Neuronal stem cell (in vitro differentiated cells): ENCODE results near the gene MAPKAP1.
A peak's percentile ranks its signal among the peaks of the same experiment; 100 is the strongest.

Experiments
- DNase-seq: peaks from one replicate; pipeline ENCODE4 v3.0.0-alpha.2; 2013; ENCODE audit warnings: low spot score
- H2AFZ ChIP-seq: one replicate; pipeline ENCODE4 v1.6.1; 2013; ENCODE audit warnings: mild to moderate bottlenecking, low read length, inconsistent platforms
- H2AK5ac ChIP-seq: 2 replicates; pipeline ENCODE4 v1.6.1; 2013; ENCODE audit warnings: low read depth, mild to moderate bottlenecking, inconsistent platforms, low read length, moderate library complexity, mixed read lengths
- H2BK120ac ChIP-seq: 2 replicates; pipeline ENCODE4 v1.6.1; 2013; ENCODE audit warnings: low read depth, mild to moderate bottlenecking, inconsistent platforms, low read length, moderate library complexity, mixed read lengths
- H2BK12ac ChIP-seq: one replicate; pipeline ENCODE4 v1.6.1; 2013; ENCODE audit warnings: low read length, inconsistent platforms
- H2BK15ac ChIP-seq: 2 replicates; pipeline ENCODE4 v1.6.1; 2013; ENCODE audit warnings: mild to moderate bottlenecking, low read length, inconsistent platforms, mixed read lengths
- H2BK5ac ChIP-seq: one replicate; pipeline ENCODE4 v1.6.1; 2013; ENCODE audit warnings: inconsistent platforms, mild to moderate bottlenecking, low read length, moderate library complexity
- H3K14ac ChIP-seq: one replicate; pipeline ENCODE4 v1.6.1; 2013; ENCODE audit warnings: low read length, inconsistent platforms
- H3K18ac ChIP-seq: 2 replicates; pipeline ENCODE4 v1.6.1; 2013; ENCODE audit warnings: low read length, inconsistent platforms
- H3K23ac ChIP-seq: 2 replicates; pipeline ENCODE4 v1.6.1; 2013; ENCODE audit warnings: low read depth, mild to moderate bottlenecking, mixed read lengths, low read length, inconsistent platforms; ENCODE audit not compliant: poor library complexity
- H3K27ac ChIP-seq: replicated peaks from 3 replicates; pipeline ENCODE4 v1.5.1; 2013; ENCODE audit warnings: low read length, inconsistent platforms
- H3K27me3 ChIP-seq, 3 experiments: 2 replicates each; pipeline ENCODE4 v1.6.1; 2013; ENCODE audit warnings: low read length in 3 of 3, mild to moderate bottlenecking in 2 of 3, inconsistent platforms in 1 of 3, low read depth in 1 of 3, mixed read lengths in 1 of 3, moderate library complexity in 1 of 3; ENCODE audit not compliant: control insufficient read depth in 3 of 3, insufficient read depth in 3 of 3
- H3K36me3 ChIP-seq, 2 donors: replicated peaks in 1 of 2; 2 replicates each; pipeline ENCODE4 v1.6.1; 2013; ENCODE audit warnings: low read length in 2 of 2; ENCODE audit not compliant: control insufficient read depth in 2 of 2, insufficient read depth in 2 of 2
- H3K4ac ChIP-seq: 2 replicates; pipeline ENCODE4 v1.6.1; 2013; ENCODE audit warnings: inconsistent platforms, mild to moderate bottlenecking, low read length, moderate library complexity
- H3K4me1 ChIP-seq, 2 donors: 1 replicate in 1 of 2; 2 replicates in 1 of 2; pipeline ENCODE4 v1.6.1; 2013; ENCODE audit warnings: low read length in 2 of 2, low read depth in 1 of 2; ENCODE audit not compliant: control insufficient read depth in 2 of 2, insufficient read depth in 1 of 2
- H3K4me2 ChIP-seq: one replicate; pipeline ENCODE4 v1.6.1; 2013; ENCODE audit warnings: mild to moderate bottlenecking, low read length, inconsistent platforms; ENCODE audit not compliant: insufficient read depth, poor library complexity, severe bottlenecking
- H3K4me3 ChIP-seq, 2 donors: 2 replicates each; pipeline ENCODE4 v1.5.1; 2013; ENCODE audit warnings: low read length in 2 of 2, mild to moderate bottlenecking in 2 of 2, inconsistent platforms in 1 of 2, moderate library complexity in 1 of 2
- H3K79me1 ChIP-seq: one replicate; pipeline ENCODE4 v1.6.1; 2013; ENCODE audit warnings: low read depth, mild to moderate bottlenecking, inconsistent platforms, low read length, moderate library complexity
- H3K9ac ChIP-seq: one replicate; pipeline ENCODE4 v1.6.1; 2013; ENCODE audit warnings: mild to moderate bottlenecking, low read depth, low read length, inconsistent platforms; ENCODE audit not compliant: poor library complexity
- H3K9me3 ChIP-seq, 2 donors: replicated peaks in 1 of 2; 2 replicates each; pipeline versions ENCODE3 to v1.6.1; 2013; ENCODE audit warnings: low read length in 2 of 2, mild to moderate bottlenecking in 2 of 2, inconsistent platforms in 1 of 2, low read depth in 1 of 2, mixed read lengths in 1 of 2, moderate library complexity in 1 of 2; ENCODE audit not compliant: control insufficient read depth in 2 of 2, insufficient read depth in 1 of 2
- H4K8ac ChIP-seq: one replicate; pipeline ENCODE4 v1.6.1; 2013; ENCODE audit warnings: low read depth, mild to moderate bottlenecking, inconsistent platforms, low read length, moderate library complexity
- H4K91ac ChIP-seq: one replicate; pipeline ENCODE4 v1.6.1; 2013; ENCODE audit warnings: low read length, low read depth, mild to moderate bottlenecking, inconsistent platforms; ENCODE audit not compliant: poor library complexity
- WGBS, 2 donors: extraction: QIAGEN DNeasy Blood & Tissue Kit; methylation state at CpG; one replicate each; pipeline ENCODE4 v1.1.7; 2013; ENCODE audit warnings: missing lambda C conversion rate in 2 of 2, mixed read lengths in 1 of 2; ENCODE audit not compliant: insufficient read length in 2 of 2, insufficient replicate concordance in 1 of 2; ENCODE audit errors: extremely low coverage in 2 of 2; 5-methylcytosine and 5-hydroxymethylcytosine counted together

The MAPKAP1 gene

GRCh38 chr9:125437771-125438221 is 269.2 kb downstream of the MAPKAP1 start:
- H3K36me3 ChIP-seq: peaks cover 3 to 15% of the 10 kb centered on the region in 2 donors
- peak overlapping the region; percentile 32 for H3K18ac ChIP-seq
- peak overlapping the region; percentile 8 for H3K23ac ChIP-seq
- peak overlapping the region in 1 of 2 donors; percentile 8 for H3K4me3 ChIP-seq
- no CpG with 5 or more reads among the region's 15 CpGs for WGBS, 2 donors
- H3K14ac ChIP-seq: no peak overlapping the region
- DNase-seq: no peak
- no peak overlapping the region for H3K4me2 ChIP-seq
- H4K91ac ChIP-seq: no peak overlapping the region
- no peak overlapping the region for H2BK120ac ChIP-seq
- no peaks in the 10 kb centered on the region for H3K79me1 ChIP-seq
- no peak overlapping the region for H4K8ac ChIP-seq
- H2BK15ac ChIP-seq: no peak overlapping the region
- no peak overlapping the region for H3K4ac ChIP-seq
- H3K27me3 ChIP-seq: no peaks in the 10 kb centered on the region
- H3K9ac ChIP-seq: no peak overlapping the region
- no peak overlapping the region for H2BK12ac ChIP-seq
- H2AK5ac ChIP-seq: no peak overlapping the region
- H3K4me1 ChIP-seq: peaks cover 3 to 11% of the 10 kb centered on the region in 2 donors
- no peak overlapping the region for H2AFZ ChIP-seq
- no peak overlapping the region for H3K27ac ChIP-seq
- H2BK5ac ChIP-seq: no peak overlapping the region
- peaks cover 0 to 1% of the 10 kb centered on the region in 2 donors for H3K9me3 ChIP-seq

- H3K4me1 ChIP-seq: peaks cover 7 to 11% of the 10 kb centered on the region in 2 donors
- no peak overlapping the region for H2BK5ac ChIP-seq
- peak overlapping the region; percentile 30 for H3K4ac ChIP-seq
- H3K27ac ChIP-seq: no peak overlapping the region
- H3K18ac ChIP-seq: peak overlapping the region; percentile 35
- no peaks in the 10 kb centered on the region for H3K79me1 ChIP-seq
- DNase-seq: no peak
- no peak overlapping the region for H3K14ac ChIP-seq
- peaks cover 3 to 15% of the 10 kb centered on the region in 2 donors for H3K36me3 ChIP-seq
- no peak overlapping the region for H2AFZ ChIP-seq
- no peak overlapping the region for H3K4me2 ChIP-seq
- H3K9me3 ChIP-seq: peaks cover 0 to 1% of the 10 kb centered on the region in 2 donors
- WGBS, 2 donors: no CpG with 5 or more reads among the region's 24 CpGs
- peak overlapping the region; percentile 59 for H3K23ac ChIP-seq
- no peak overlapping the region for H2BK12ac ChIP-seq
- H3K27me3 ChIP-seq: no peaks in the 10 kb centered on the region
- H2BK120ac ChIP-seq: no peak overlapping the region
- H3K4me3 ChIP-seq: no peak overlapping the region
- no peak overlapping the region for H2BK15ac ChIP-seq
- H2AK5ac ChIP-seq: peak overlapping the region; percentile 77
- H4K8ac ChIP-seq: no peak overlapping the region
- no peak overlapping the region for H4K91ac ChIP-seq
- H3K9ac ChIP-seq: no peak overlapping the region
Observed at GRCh38 chr9:125436613-125437443, 270.2 kb downstream of the MAPKAP1 start.

GRCh38 chr9:125435776-125436612 is 271.0 kb downstream of the MAPKAP1 start:
- Histone ChIP-seq H3K23ac (peak overlapping the region; percentile 50), H2BK120ac (peak overlapping the region; percentile 69), H3K18ac (peak overlapping the region; percentile 62), H3K27ac (peak overlapping the region; percentile 9), H2BK15ac (no peak overlapping the region), H2AK5ac (peak overlapping the region; percentile 77), H3K9me3 (peaks cover 0 to 1% of the 10 kb centered on the region in 2 donors), H3K9ac (peak overlapping the region; percentile 3), H3K4me1 (peaks cover 9 to 11% of the 10 kb centered on the region in 2 donors), H3K14ac (no peak overlapping the region), H2AFZ (no peak overlapping the region), H3K79me1 (no peaks in the 10 kb centered on the region), H4K8ac (no peak overlapping the region), H3K4me2 (no peak overlapping the region), H3K36me3 (peaks cover 3 to 15% of the 10 kb centered on the region in 2 donors), H4K91ac (no peak overlapping the region), H3K4me3 (no peak overlapping the region), H2BK12ac (no peak overlapping the region), H3K4ac (no peak overlapping the region), H3K27me3 (no peaks in the 10 kb centered on the region), H2BK5ac (no peak overlapping the region)
- WGBS, 2 donors: no CpG with 5 or more reads among the region's 16 CpGs
- no peak for DNase-seq
